GM19239 (cell line): Measurements from ENCODE around the gene SCN5A.

Source experiments
- DNase-seq: peaks from one replicate; pipeline ENCODE4 v3.0.0; 2011; ENCODE audit warnings: low spot score; ENCODE audit not compliant: insufficient read length
- FAIRE-seq: peaks from 2 replicates; lab custom pipeline; 2011; peaks lifted over from hg19 to GRCh38; lab: Jason Lieb, UNC

The SCN5A gene

GRCh38 chr3:38627956-38628355 is 21.5 kb downstream of the SCN5A start:
- FAIRE-seq (no peak), DNase-seq (peak; percentile 31)

GRCh38 chr3:38626171-38626570 is 23.3 kb downstream of the SCN5A start:
- FAIRE-seq (no peak), DNase-seq (no peak)

GRCh38 chr3:38623539-38623938 is 25.9 kb downstream of the SCN5A start:
- no peak for DNase-seq
- no peak for FAIRE-seq

DNA sequence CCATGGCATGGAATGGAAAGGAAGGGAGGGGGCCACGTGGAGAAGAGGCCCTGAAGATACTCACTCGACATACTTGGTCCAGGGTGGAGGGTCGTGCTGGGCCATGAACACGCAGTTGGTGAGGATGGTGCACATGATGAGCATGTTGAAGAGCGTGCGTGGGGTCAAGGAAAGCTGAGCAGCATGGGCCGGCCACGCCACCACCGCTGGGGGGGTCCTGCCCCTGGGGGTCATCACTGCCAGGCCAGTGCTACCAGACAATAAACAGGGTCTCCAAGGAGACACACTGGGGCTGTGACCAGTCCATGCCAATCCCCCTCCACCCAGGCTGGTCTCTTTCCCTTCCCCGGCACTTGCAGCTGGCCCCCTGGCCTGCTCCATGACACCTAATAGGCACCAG is 27.2 kb downstream of the SCN5A start:
- DNase-seq (no peak), FAIRE-seq (no peak)

GRCh38 chr3:38620236-38620635 is 29.3 kb downstream of the SCN5A start:
- DNase-seq, result no peak

GRCh38 chr3:38618343-38618742 is 31.1 kb downstream of the SCN5A start:
- FAIRE-seq (no peak), DNase-seq (no peak)

More at GRCh38 chr3:38620236-38620635, 29.3 kb downstream of the SCN5A start:
- FAIRE-seq, result no peak

DNA sequence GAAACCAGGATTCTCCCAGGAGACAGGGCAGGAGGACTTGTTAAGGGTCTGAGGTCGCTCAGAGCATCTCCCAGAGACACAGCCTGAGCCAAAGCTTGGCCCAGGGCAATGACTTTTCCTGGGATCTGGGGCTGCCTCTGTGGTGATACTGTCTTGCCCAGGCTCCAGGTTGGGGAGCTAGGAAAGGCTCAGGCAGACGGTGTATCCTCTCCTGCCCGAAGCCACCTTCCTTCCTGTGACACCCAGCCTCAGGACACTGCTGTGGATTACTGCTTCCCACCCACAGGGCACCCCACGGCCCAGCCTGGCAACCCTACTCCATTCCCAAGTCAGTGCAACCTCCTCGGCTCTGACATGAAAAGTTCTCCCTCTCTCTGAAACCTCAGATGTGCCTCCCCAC is 31.9 kb downstream of the SCN5A start:
- no peak for FAIRE-seq
- DNase-seq, result no peak

GRCh38 chr3:38617137-38617536 is 32.4 kb downstream of the SCN5A start:
- DNase-seq (no peak), FAIRE-seq (no peak)

DNA sequence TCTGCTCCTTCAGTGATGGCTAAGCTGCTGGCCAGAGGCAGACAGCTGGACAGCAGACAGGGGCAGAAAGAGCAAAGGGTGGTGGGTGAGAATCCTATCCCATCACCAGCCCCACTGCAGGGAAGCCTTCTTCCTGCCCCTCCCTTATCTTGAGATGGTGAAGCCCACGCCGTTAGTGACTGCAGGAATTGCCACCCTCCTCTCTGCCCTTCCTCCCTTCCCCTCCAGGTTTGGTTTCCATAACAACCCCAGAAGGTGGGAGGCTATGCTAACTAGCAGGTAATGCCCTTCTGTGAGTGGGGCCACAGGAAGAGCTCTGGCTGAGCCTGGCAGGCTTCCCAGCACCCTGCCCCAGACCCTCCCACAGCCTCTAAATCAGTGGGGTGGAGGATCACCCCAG is 32.8 kb downstream of the SCN5A start:
- no peak for DNase-seq
- FAIRE-seq, result no peak

GRCh38 chr3:38616111-38616510 is 33.4 kb downstream of the SCN5A start:
- DNase-seq (no peak), FAIRE-seq (no peak)

DNA sequence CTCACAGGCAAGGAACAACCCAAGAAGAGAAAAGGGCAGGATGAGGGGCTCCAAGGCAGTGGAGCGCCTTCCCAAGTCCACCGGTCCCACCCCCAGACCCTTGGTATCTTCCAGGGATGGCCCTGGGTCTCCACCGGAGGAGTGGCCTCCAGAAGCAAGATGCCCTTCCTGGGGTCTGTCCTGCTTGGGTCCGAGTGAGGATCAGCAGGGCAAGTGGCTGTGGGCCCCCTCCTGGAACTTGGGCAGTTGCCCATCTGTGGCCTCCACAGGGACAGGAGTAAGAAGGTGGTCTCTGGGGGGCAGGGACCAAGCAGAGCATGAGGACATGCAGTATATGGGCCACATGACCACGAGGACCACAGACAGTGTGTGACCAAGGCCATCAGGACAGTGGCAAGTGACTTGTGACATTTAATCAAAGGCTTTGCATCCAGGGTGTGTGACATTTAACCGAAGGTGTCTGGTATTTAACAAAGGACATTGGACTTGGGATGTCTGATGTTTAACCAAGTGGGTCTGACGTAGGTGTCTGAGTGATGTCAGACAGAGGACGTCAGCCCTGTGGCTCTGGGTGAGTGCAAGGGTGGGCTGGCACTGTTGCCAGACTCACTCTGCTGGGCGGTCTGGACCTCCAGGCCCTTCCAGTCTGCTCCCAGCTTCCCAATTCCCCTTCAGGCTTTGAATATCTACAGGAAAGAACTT is 34.7 kb downstream of the SCN5A start:
- no peak for DNase-seq
- FAIRE-seq, result no peak

GRCh38 chr3:38614091-38614490 is 35.4 kb downstream of the SCN5A start:
- FAIRE-seq (no peak), DNase-seq (no peak)

DNA sequence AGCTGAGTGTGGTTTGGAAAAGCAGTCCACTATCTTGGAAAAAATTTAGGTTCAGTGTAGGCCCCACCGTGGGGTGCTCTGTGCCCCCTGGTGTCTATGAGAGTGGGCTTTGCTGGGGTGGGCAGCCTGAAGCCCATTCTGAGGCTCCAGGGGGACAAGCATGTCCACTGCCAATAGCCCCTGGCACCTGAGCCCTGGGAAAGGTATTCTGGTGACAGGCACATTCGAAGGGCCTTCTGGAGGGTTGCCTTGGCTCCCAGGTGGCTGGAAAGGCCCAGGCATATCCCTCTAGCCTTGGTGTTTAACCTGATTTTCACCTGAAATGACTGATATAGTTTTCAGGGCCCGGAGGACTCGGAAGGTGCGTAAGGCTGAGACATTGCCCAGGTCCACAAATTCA is 36.1 kb downstream of the SCN5A start:
- FAIRE-seq (no peak), DNase-seq (no peak)

- no peak for FAIRE-seq
- DNase-seq, result no peak
Measured at GRCh38 chr3:38611866-38612265, 37.6 kb downstream of the SCN5A start.

- DNase-seq (no peak), FAIRE-seq (no peak)
Measured at GRCh38 chr3:38610934-38611333, 38.6 kb downstream of the SCN5A start.

- DNase-seq (no peak), FAIRE-seq (no peak)
Measured at GRCh38 chr3:38610436-38610835, 39.1 kb downstream of the SCN5A start.

GRCh38 chr3:38609386-38610111 is 39.9 kb downstream of the SCN5A start:
- FAIRE-seq, result no peak
- DNase-seq, result no peak

DNA sequence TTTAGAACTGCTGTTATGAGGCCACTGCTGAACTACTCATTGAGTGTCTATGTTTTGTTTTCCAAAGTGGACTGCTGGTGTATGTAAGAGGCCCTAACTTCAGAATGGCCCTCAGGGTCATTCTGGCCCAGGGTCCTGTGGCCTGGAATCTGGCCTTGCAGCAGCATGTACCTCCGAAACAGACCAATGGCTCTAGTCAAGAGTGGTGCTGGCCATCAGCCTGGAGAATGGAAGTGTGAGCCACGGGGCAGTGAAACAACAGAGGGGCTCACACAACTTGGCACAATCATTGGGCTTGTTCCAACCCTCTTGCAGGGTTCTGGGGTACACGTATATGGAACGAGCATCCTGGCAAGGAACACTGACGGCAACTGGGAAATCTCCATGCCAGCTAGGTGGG is 40.5 kb downstream of the SCN5A start:
- FAIRE-seq, result no peak
- DNase-seq, result no peak

GRCh38 chr3:38608086-38608775 is 41.3 kb downstream of the SCN5A start:
- DNase-seq, result no peak
- FAIRE-seq, result no peak

DNA sequence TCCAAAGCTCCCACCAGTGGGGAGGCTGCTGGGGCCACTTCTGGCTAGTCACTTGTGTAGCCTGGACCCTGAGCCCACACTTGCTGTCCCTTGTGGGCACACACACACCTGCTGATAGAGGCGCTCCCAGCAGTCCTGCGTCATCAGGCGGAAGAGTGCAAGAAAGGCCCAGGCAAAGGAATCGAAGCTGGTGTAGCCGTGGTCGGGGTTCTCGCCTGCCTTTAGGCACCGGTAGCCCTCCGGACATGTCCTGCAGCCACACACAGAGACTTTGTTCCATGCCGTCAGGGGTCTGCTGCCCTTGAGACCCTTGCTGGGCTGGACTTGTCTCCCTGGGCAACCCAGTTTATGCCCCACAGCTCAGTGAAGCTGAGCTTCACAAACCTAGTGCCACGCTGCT is 42.9 kb downstream of the SCN5A start:
- DNase-seq (no peak), FAIRE-seq (no peak)

GRCh38 chr3:38605981-38606380 is 43.5 kb downstream of the SCN5A start:
- DNase-seq (no peak), FAIRE-seq (no peak)
